Activated naive CD8-positive, alpha-beta T cell (primary cell): ENCODE data around the gene DHRS3.

Source experiments
- H3K27ac Mint-ChIP-seq: one replicate; pipeline ENCODE4 v1.8.0; 2021; ENCODE audit warnings: mixed read lengths
- H3K27me3 Mint-ChIP-seq: one replicate; pipeline ENCODE4 v1.8.0; 2021; ENCODE audit warnings: mixed read lengths
- H3K36me3 Mint-ChIP-seq: one replicate; pipeline ENCODE4 v1.8.0; 2021; ENCODE audit warnings: mixed read lengths
- H3K4me1 Mint-ChIP-seq: one replicate; pipeline ENCODE4 v1.8.0; 2021; ENCODE audit warnings: low read depth, mixed read lengths
- H3K4me3 Mint-ChIP-seq: one replicate; pipeline ENCODE4 v1.8.0; 2021; ENCODE audit warnings: mild to moderate bottlenecking, mixed read lengths
- H3K9me3 Mint-ChIP-seq: one replicate; pipeline ENCODE4 v1.8.0; 2021; ENCODE audit warnings: low read depth, mixed read lengths

The DHRS3 gene

DNA sequence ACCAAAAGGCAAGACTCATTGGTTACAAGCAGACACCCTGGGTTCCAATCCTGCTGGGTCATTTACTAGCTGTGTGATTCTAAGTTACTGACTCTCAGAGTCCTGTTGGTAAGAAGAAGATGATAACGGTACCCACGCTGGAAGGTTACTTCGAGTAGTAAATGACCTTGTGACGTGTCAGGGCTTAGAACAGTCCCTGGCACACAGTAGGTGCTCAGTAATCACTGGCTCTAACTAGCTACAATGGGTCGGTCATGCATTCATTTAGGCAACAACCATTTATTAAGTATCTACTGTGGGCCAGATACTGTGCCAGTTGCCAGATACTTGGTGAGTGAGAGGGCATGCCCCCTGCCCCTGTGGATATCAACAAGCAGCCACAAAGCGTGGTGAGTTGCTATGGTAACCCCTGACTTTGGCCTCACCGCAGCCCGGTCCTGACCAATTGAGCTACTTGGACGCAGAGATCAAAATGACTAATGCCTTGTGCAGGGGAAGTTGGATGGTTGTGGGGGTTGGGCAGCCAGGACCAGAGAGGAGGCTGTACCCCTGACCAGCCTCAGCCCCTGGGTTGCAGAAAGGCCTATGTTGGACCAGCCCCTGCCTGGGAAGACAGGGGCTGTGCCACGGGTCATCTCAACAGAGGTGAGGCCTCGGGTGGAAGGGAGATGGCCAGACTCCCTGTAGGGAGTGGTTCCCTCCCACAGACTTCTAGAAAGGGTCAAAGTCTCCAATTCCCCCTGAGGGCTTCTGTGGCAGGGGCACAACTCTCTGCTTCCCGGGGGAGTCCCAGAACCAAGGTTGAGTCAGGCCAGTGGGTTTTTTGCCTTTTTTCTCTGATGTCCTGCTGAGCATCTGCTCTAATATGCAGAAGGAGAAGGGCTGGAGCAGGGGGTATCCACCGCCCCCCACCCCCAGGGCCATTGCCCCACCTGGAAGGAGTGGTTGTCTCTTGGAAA lies 16.0 kb downstream of the DHRS3 start:
- H3K36me3 Mint-ChIP-seq, result peaks cover 10% of the 10 kb centered on the region
- H3K27me3 Mint-ChIP-seq, result no peaks in the 10 kb centered on the region
- peaks cover 68% of the 10 kb centered on the region for H3K4me1 Mint-ChIP-seq
- H3K27ac Mint-ChIP-seq, result peak overlapping the region; percentile 73
- H3K4me3 Mint-ChIP-seq, result no peak overlapping the region
- H3K9me3 Mint-ChIP-seq, result no peaks in the 10 kb centered on the region

DNA sequence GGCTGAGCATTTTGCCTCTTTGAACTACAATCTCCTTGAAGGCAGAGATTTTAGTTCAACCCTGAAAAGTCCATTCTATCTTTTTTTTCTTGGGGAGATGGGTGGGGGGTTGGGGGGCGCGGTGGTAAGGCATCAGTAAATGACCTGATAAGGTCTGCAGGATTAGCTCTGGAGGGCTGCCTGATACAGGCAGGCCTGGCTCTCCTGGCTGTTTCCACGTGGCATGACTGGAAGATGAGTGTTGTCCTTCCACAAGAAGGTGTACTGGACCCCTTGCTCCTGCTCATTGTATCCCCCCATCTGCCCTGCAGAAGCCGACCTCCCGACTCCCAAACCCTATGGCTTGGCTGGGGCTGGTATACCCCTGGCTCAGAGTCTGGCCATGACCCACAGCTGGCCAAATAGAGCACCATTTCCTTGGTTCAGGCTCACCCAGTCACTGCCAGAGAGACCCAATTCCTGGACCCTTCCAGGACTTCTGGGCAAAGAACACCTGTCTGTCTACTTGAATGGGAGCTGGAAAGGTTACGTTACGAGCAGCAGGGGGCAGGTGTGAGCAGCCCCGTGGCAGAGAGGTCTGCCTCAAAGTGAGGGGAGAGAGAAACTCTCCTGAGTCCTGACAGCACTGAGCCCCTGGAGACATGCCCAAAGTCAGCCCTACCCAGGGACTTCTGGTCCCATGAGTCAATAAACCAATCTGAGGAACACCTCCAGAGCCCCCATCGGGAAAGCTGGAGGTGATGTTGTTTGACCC lies 17.0 kb downstream of the DHRS3 start:
- Mint-ChIP-seq H3K36me3 (peaks cover 10% of the 10 kb centered on the region), H3K27ac (peak overlapping the region; percentile 73), H3K27me3 (no peaks in the 10 kb centered on the region), H3K9me3 (no peaks in the 10 kb centered on the region), H3K4me1 (peaks cover 71% of the 10 kb centered on the region), H3K4me3 (no peak overlapping the region)

DNA sequence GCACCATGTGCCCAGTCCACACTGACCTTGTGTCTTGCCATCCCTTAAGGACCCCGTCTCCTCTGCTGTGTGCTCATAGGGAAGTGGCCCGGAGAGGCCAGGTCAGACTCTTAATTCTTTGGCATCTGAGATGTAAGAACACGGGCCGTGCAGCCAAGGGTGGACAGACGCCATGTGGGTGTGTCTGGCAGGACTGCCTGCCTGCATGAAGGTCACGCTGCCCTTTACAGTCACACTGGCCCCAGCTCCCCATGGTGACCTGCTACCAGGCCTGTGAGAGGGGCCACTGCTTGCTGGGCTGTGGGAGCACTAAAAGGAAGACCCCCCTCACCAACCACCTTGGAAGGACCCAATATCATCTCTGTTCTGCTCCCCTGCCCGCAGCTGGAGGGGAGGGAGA lies 17.7 kb downstream of the DHRS3 start:
- Mint-ChIP-seq H3K9me3 (no peaks in the 10 kb centered on the region), H3K36me3 (peaks cover 7% of the 10 kb centered on the region), H3K4me3 (no peak overlapping the region), H3K27me3 (no peaks in the 10 kb centered on the region), H3K4me1 (peaks cover 68% of the 10 kb centered on the region), H3K27ac (no peak overlapping the region)

GRCh38 chr1:12599657-12600056 lies 18.4 kb downstream of the DHRS3 start:
- peak overlapping the region; percentile 35 for H3K27ac Mint-ChIP-seq
- H3K36me3 Mint-ChIP-seq, result peaks cover 7% of the 10 kb centered on the region
- no peak overlapping the region for H3K4me3 Mint-ChIP-seq
- no peaks in the 10 kb centered on the region for H3K9me3 Mint-ChIP-seq
- H3K27me3 Mint-ChIP-seq, result no peaks in the 10 kb centered on the region
- peaks cover 64% of the 10 kb centered on the region for H3K4me1 Mint-ChIP-seq

DNA sequence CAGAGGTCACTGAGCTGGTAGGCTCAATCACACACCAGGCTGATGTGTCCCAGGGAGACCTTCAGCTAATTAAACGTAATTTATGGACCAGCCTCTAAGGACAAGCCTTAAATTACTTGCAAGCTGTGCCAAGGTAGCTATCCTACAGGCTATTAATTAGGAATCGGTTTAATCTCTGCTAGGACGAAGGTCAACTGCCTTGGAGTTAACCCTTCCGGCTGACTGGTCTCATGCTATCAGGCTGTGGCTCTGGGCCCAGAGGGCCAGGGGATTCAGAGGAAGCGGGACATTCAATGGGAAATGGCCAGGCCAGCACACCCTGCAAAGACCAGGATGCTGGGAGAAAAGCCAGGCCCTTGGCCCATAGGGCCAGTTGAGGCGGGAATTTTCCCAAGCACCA lies 19.0 kb downstream of the DHRS3 start:
- peaks cover 64% of the 10 kb centered on the region for H3K4me1 Mint-ChIP-seq

DNA sequence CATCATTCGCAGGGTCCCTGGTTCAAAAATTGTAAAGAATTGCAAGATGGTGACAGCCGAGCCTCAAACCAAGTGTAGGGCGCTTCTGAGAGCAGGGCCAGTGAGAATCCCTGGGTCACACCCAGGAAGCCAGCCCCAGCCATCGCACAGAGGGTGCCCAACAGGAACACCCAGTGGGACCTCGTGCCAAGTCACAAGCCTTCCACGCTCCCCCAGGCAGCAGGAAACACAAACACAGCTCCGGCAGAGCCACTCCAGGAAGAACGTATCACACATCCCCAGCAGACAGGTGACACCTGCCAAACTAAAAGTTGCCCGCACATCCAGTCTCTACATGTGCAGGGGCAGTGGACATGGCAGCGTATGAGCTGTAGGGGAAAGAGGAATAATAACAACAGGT lies 20.2 kb downstream of the DHRS3 start:
- H3K9me3 Mint-ChIP-seq, result no peaks in the 10 kb centered on the region
- peak overlapping the region; percentile 83 for H3K27ac Mint-ChIP-seq
- no peaks in the 10 kb centered on the region for H3K27me3 Mint-ChIP-seq
- H3K4me1 Mint-ChIP-seq, result peaks cover 60% of the 10 kb centered on the region
- no peaks in the 10 kb centered on the region for H3K36me3 Mint-ChIP-seq
- peak overlapping the region; percentile 51 for H3K4me3 Mint-ChIP-seq

More for the DNA sequence above, 19.0 kb downstream of the DHRS3 start:
- H3K9me3 Mint-ChIP-seq, result no peaks in the 10 kb centered on the region
- H3K27me3 Mint-ChIP-seq, result no peaks in the 10 kb centered on the region
- no peak overlapping the region for H3K4me3 Mint-ChIP-seq
- H3K27ac Mint-ChIP-seq, result peak overlapping the region; percentile 50
- H3K36me3 Mint-ChIP-seq, result peaks cover under 1% of the 10 kb centered on the region

DNA sequence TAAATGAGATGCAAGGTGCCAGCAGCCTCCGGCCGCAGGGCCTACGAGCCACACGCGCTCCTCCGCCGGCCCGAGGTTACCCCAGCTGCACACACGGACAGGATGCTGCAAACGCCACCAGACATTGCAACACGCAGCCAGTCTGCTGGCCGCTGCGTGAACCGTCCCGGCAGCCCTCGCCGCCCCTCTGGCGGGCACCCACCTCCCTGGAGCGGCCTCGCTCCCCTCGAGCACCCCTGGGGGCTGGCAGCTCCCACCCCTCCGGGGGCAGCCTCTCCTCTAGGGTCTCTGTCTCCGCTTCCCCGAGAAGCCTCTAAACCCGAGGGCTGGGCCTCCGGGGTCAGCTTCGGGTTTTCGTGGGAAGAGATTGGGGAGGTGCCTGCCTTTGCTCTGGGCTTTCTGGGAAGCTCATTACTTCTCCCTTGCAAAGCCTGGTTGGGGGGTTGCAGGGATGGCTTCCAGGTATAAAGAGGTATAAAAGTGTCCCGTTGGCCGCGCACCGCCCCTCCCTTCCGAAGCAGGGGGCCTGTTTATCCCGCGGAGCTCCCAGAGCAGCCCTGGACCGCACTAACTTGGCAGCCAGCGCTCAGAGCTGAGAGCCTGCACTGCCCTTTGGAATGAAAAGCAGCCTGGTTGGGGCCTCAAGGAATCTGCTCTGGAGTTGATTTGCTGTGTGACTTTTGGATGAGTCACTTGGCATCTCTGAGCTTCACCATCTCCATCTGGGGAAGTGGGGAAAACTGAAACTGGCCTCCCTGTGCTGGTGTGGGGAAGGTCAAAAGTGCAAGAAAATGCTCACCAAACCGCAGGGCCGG lies 21.8 kb downstream of the DHRS3 start:
- Mint-ChIP-seq H3K9me3 (no peaks in the 10 kb centered on the region), H3K4me1 (peaks cover 56% of the 10 kb centered on the region), H3K27me3 (no peaks in the 10 kb centered on the region), H3K27ac (peak overlapping the region; percentile 54), H3K4me3 (peak overlapping the region; percentile 54), H3K36me3 (peaks cover 3% of the 10 kb centered on the region)

GRCh38 chr1:12595757-12596006 lies 22.3 kb downstream of the DHRS3 start:
- H3K4me3 Mint-ChIP-seq, result peak overlapping the region; percentile 54

DNA sequence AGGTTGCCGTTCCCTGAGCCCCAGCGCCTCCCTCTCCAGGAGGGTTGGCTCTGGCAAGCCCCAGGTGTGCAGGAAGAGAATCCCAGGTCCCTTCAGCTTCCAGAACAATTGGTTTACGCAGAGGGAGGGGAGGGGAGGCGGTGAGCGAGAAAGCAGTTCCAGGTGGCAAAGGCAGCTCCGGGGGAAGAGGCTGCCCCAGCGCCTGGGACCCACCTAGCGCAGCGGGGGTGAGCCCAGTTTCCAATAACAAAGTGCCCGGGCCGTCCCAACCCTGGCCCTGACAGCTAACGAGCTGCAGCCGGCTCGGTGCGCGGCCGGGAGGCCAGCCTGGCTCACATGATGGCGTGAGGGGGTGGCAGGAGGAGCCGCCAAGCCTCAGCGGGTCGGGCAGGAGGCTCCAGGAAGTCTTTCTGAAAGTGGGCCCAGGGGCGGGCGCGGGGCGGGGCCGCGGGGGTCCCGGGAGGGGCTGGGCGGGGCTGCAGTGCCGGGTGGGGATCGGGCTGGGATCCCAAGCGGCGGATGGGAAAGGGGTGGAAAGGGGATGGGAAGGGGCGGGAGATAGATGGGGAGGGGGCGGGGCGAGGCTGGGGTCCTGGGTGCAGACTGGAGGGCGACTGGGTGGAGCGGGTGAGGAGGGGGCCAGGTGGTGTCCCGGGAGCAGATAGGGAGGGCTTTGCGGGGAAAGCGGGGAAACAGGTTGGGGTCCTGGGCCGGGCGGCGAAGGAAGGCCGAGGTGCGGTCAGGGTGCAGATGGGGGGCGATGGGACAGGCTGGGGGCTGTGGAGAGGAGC lies 22.8 kb downstream of the DHRS3 start:
- Mint-ChIP-seq H3K9me3 (no peaks in the 10 kb centered on the region), H3K27me3 (no peaks in the 10 kb centered on the region), H3K36me3 (peaks cover 3% of the 10 kb centered on the region), H3K4me3 (peak overlapping the region; percentile 85), H3K27ac (peak overlapping the region; percentile 91), H3K4me1 (peaks cover 49% of the 10 kb centered on the region)

More at GRCh38 chr1:12595757-12596006, 22.3 kb downstream of the DHRS3 start:
- Mint-ChIP-seq H3K9me3 (no peaks in the 10 kb centered on the region), H3K27me3 (no peaks in the 10 kb centered on the region), H3K27ac (no peak overlapping the region), H3K4me1 (peaks cover 54% of the 10 kb centered on the region), H3K36me3 (peaks cover 3% of the 10 kb centered on the region)

DNA sequence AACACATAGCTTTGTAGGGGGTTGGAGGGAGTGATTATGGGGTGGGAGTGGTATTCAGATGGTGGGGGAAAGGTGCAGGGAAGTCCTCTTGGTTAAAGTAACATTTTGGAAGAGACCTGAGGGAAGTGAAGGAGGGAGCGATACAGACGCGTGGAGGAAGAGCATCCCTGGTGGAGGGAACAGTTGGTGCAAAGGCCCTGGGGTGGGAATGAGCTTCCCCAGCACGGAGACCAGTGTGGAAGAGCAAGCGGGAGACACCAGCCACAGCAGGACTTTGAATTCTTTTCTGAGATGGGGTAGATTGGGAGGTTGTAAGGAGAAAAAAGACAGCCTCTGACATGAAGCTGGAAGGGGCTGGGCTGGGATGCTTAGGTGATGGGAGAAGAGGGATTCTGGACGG lies 23.5 kb downstream of the DHRS3 start:
- Mint-ChIP-seq H3K27me3 (no peaks in the 10 kb centered on the region), H3K9me3 (no peaks in the 10 kb centered on the region), H3K36me3 (peaks cover 3% of the 10 kb centered on the region), H3K4me1 (peaks cover 45% of the 10 kb centered on the region), H3K27ac (peak overlapping the region; percentile 91), H3K4me3 (peak overlapping the region; percentile 85)

DNA sequence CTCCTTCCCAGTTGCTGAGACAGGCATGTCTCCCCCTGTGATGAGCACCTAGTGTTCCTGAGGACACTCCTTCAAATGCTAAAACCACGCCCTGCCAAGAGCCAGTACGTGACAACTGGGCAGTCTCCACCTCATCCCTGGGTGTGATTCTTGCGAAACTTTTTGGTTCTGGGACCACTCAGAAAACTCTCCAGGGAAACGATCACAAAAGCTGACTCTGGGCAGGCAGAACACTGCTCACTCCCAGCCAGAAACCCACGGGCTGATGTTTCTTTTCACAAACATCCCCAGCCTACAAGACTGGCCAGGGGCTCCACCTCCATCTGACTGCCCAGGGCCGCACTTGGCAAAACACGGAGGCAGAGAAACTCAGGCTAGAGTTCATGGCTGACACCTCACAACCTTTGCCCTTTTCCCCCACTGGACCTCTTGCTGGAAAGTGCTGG lies 24.4 kb downstream of the DHRS3 start:
- Mint-ChIP-seq H3K9me3 (no peaks in the 10 kb centered on the region), H3K27me3 (no peaks in the 10 kb centered on the region), H3K27ac (peak overlapping the region; percentile 50), H3K36me3 (peaks cover 3% of the 10 kb centered on the region), H3K4me1 (peaks cover 45% of the 10 kb centered on the region), H3K4me3 (peak overlapping the region; percentile 10)

DNA sequence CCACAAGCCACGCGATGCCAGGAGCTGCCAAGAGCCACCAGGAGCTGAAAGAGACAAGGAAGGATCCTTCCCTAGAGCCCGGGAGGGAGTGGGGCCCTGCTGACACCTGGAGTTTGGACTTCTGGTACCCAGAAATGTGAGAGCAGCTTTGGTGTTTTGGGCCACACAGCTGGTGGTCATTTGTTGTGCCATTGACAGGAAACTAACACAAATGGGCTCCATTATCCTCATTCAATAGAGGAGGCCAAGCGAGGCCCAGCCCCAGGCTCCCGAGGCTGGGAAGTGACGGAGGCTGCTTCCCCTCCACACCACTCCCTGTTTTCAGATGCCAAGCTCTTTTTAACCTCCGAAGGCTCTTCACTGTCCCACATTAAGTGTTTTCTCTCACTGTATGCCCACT lies 25.5 kb downstream of the DHRS3 start:
- peaks cover 45% of the 10 kb centered on the region for H3K4me1 Mint-ChIP-seq
- H3K27ac Mint-ChIP-seq, result peak overlapping the region; percentile 54
- peaks cover 6% of the 10 kb centered on the region for H3K36me3 Mint-ChIP-seq
- no peaks in the 10 kb centered on the region for H3K27me3 Mint-ChIP-seq
- H3K4me3 Mint-ChIP-seq, result peak overlapping the region; percentile 27
- H3K9me3 Mint-ChIP-seq, result no peaks in the 10 kb centered on the region

- no peak overlapping the region for H3K27ac Mint-ChIP-seq
- peaks cover 6% of the 10 kb centered on the region for H3K36me3 Mint-ChIP-seq
- H3K27me3 Mint-ChIP-seq, result no peaks in the 10 kb centered on the region
- H3K9me3 Mint-ChIP-seq, result no peaks in the 10 kb centered on the region
- peaks cover 40% of the 10 kb centered on the region for H3K4me1 Mint-ChIP-seq
- H3K4me3 Mint-ChIP-seq, result no peak overlapping the region
Observed at GRCh38 chr1:12591267-12591938, 26.6 kb downstream of the DHRS3 start.

- peaks cover 6% of the 10 kb centered on the region for H3K36me3 Mint-ChIP-seq
- no peak overlapping the region for H3K4me3 Mint-ChIP-seq
- H3K27me3 Mint-ChIP-seq, result no peaks in the 10 kb centered on the region
- no peak overlapping the region for H3K27ac Mint-ChIP-seq
- H3K9me3 Mint-ChIP-seq, result no peaks in the 10 kb centered on the region
- peaks cover 26% of the 10 kb centered on the region for H3K4me1 Mint-ChIP-seq
Observed at GRCh38 chr1:12588695-12589094, 29.3 kb downstream of the DHRS3 start.
